GM12801 (cell line): Measurements from ENCODE around the gene PDE5A.

ENCODE experiments used
- CTCF ChIP-seq: IDR thresholded peaks from one replicate; pipeline ENCODE4 v1.5.1; 2011; ENCODE audit warnings: control low read depth; ENCODE audit not compliant: insufficient read length; ENCODE audit errors: extremely low read depth

The PDE5A gene

GRCh38 chr4:119666653-119667091 lies 38.1 kb upstream of the PDE5A start:
- no peak for TF ChIP-seq CTCF

GRCh38 chr4:119665752-119666151 lies 37.1 kb upstream of the PDE5A start:
- TF ChIP-seq CTCF, result no peak

- no peak for TF ChIP-seq CTCF
These were observed 35.7 kb upstream of the PDE5A start for GRCh38 chr4:119664168-119664907.

GRCh38 chr4:119663160-119663788 lies 34.7 kb upstream of the PDE5A start:
- no peak for TF ChIP-seq CTCF

- TF ChIP-seq CTCF, result no peak
These were observed 32.6 kb upstream of the PDE5A start for GRCh38 chr4:119661231-119661630.

- TF ChIP-seq CTCF, result no peak
These were observed 31.0 kb upstream of the PDE5A start for GRCh38 chr4:119659576-119659975.

- TF ChIP-seq CTCF, result no peak
These were observed 28.6 kb upstream of the PDE5A start for GRCh38 chr4:119657111-119657611.
